Nephron progenitor cell (in vitro differentiated cells): ENCODE data around the gene COPS2.

Source experiments
- DNase-seq: peaks from one replicate; pipeline ENCODE4 v3.0.0; 2021
- H3K27ac Mint-ChIP-seq: 2 replicates; pipeline ENCODE4 v1.8.0; 2021; ENCODE audit warnings: mild to moderate bottlenecking, moderate library complexity, mixed read lengths
- H3K27me3 Mint-ChIP-seq: 2 replicates; pipeline ENCODE4 v1.8.0; 2021; ENCODE audit warnings: mild to moderate bottlenecking, low read depth, mixed read lengths; ENCODE audit not compliant: poor library complexity
- H3K36me3 Mint-ChIP-seq: 2 replicates; pipeline ENCODE4 v1.8.0; 2021; ENCODE audit warnings: low read depth, mixed read lengths
- H3K4me1 Mint-ChIP-seq: 2 replicates; pipeline ENCODE4 v1.8.0; 2021; ENCODE audit warnings: mixed read lengths
- H3K4me3 Mint-ChIP-seq: 2 replicates; pipeline ENCODE4 v1.8.0; 2021; ENCODE audit warnings: mild to moderate bottlenecking, moderate library complexity, mixed read lengths
- H3K9me3 Mint-ChIP-seq: 2 replicates; pipeline ENCODE4 v1.8.0; 2021; ENCODE audit warnings: mild to moderate bottlenecking, moderate library complexity, mixed read lengths
- CTCF ChIP-seq: fragments of 200-600 bp; sonication (generic); IDR thresholded peaks from 2 replicates; pipeline ENCODE4 v1.5.0; 2021; ENCODE audit warnings: antibody characterized with exemption

The COPS2 gene

DNA sequence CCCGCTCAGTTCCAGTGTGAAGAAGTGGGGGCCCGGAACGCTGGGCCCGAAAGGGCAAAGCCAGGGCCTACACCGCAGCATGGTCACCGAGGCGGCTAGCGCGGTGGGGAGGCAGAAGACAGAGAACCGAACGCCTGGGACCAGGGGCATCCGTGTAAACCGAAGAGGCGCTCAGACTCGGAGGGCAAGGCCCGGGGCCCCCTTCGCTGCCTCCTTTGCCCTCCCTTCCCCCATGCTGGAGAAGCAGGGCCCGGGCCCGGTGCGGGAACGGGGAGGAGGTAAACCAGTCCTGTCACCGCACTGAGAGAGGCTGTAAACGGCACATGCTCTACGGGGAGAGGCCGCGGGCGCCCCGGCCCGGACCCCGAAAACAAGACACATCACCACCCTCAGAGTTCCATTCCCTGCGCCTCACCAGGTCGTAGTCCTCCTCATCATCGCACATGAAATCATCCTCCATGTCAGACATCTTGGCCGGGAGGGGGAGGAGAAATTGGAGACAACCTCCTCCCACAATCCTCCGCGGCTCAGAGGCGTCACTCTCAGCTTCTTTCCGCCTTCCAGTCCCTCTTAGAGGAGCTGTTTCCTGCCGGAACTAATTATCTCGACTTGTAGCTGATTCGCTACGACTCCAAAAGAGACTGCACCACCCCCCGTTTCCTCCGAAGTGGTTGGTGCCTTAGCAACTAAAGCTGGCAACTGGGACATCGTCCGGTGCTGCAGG, at the start of gene COPS2:
Gene COPS2, minus strand, starts transcription at position 490 of the 724 bp plus-strand sequence. Its CDS starts 21 bp downstream, at position 469.
- H3K27ac Mint-ChIP-seq = peak within 1 kb of the TSS; percentile 99
- no peaks in the 10 kb centered on the region for H3K9me3 Mint-ChIP-seq
- DNase-seq = peak; percentile 90

GRCh38 chr15:49200347-49200746, 44.9 kb upstream of the COPS2 start:
- Mint-ChIP-seq H3K27me3 (no peaks in the 10 kb centered on the region), H3K27ac (no peak overlapping the region), H3K4me3 (no peak overlapping the region), H3K4me1 (no peaks in the 10 kb centered on the region), H3K9me3 (peaks cover 7% of the 10 kb centered on the region), H3K36me3 (peaks cover 47% of the 10 kb centered on the region)
- DNase-seq = no peak
- TF ChIP-seq CTCF = no peak

More for the DNA sequence above, at the start of gene COPS2:
- peak within 1 kb of the TSS; percentile 99 for H3K4me3 Mint-ChIP-seq
- H3K27me3 Mint-ChIP-seq = peaks cover 7% of the 10 kb centered on the region
- TF ChIP-seq CTCF = no peak
- H3K4me1 Mint-ChIP-seq = peaks cover 40% of the 10 kb centered on the region
- H3K36me3 Mint-ChIP-seq = peaks cover 4% of the 10 kb centered on the region

- Mint-ChIP-seq H3K27ac (peak overlapping the region; percentile 2), H3K36me3 (peaks cover 40% of the 10 kb centered on the region), H3K9me3 (peaks cover under 1% of the 10 kb centered on the region), H3K4me1 (no peaks in the 10 kb centered on the region), H3K27me3 (no peaks in the 10 kb centered on the region), H3K4me3 (no peak overlapping the region)
- no peak for TF ChIP-seq CTCF
- DNase-seq = no peak
Observed at GRCh38 chr15:49199666-49200065, 44.3 kb upstream of the COPS2 start.

- no peak for DNase-seq
- Mint-ChIP-seq H3K27ac (no peak overlapping the region), H3K27me3 (no peaks in the 10 kb centered on the region), H3K36me3 (peaks cover 12% of the 10 kb centered on the region), H3K4me3 (no peak overlapping the region), H3K9me3 (no peaks in the 10 kb centered on the region), H3K4me1 (no peaks in the 10 kb centered on the region)
- TF ChIP-seq CTCF = no peak
Observed at GRCh38 chr15:49196856-49197255, 41.5 kb upstream of the COPS2 start.

GRCh38 chr15:49191892-49192291, 36.5 kb upstream of the COPS2 start:
- no peak for DNase-seq
- Mint-ChIP-seq H3K4me1 (peaks cover 6% of the 10 kb centered on the region), H3K9me3 (no peaks in the 10 kb centered on the region), H3K4me3 (no peak overlapping the region), H3K36me3 (peaks cover 3% of the 10 kb centered on the region), H3K27me3 (no peaks in the 10 kb centered on the region), H3K27ac (no peak overlapping the region)
- TF ChIP-seq CTCF = no peak

DNA sequence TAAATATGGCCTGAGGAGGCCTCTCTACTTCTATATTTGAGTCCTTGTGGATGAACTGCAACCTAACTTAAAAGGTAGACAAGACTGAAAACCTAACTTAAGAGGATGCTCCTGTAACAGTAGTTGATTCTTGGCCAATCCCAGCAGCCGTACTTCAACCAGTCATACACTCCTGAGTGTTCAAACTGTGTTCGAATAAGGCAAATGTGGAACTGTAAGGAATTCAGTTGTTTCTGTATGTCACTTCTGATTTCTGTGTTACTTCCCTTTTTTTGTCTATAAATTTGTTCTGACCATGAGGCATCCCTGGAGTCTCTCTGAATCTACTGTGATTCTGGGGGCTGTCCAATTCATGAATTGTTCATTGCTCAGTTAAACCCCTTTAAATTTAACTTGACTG, 35.2 kb upstream of the COPS2 start:
- Mint-ChIP-seq H3K27me3 (no peaks in the 10 kb centered on the region), H3K4me1 (peaks cover 6% of the 10 kb centered on the region), H3K9me3 (peaks cover 6% of the 10 kb centered on the region), H3K4me3 (no peak overlapping the region), H3K36me3 (peaks cover 13% of the 10 kb centered on the region), H3K27ac (no peak overlapping the region)
- DNase-seq = no peak
- no peak for TF ChIP-seq CTCF
